ENCODE results near the gene NEK11.
"Not testable (repeated sequence)": the region's sequence is repeated elsewhere in the genome, so short reads cannot be mapped to it uniquely, and the experiment has no call there.

Gene NEK11

DNA sequence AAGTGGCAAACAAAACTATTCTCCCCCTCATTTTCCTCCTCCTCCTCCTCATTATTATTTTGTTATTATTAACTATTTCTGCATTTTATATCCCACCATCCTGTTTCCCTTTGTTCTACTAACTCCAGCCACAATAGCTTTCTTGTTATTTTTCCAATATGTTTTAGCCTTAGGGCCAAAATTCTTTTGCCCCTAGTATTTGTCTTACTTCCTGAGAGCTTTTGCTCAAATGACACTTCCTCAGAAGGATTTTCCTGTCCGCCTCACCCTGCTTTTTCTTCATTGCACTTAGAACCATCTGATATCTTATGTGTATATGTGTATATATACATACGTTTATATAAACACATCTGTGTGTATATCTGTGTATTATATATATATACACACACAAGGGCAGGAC is 322.2 kb downstream of the NEK11 start:
- H3K27ac ChIP-seq: peak overlapping the region; percentile 51
- no peak for DNase-seq (ENCODE audit: low read depth, low spot score)

DNA sequence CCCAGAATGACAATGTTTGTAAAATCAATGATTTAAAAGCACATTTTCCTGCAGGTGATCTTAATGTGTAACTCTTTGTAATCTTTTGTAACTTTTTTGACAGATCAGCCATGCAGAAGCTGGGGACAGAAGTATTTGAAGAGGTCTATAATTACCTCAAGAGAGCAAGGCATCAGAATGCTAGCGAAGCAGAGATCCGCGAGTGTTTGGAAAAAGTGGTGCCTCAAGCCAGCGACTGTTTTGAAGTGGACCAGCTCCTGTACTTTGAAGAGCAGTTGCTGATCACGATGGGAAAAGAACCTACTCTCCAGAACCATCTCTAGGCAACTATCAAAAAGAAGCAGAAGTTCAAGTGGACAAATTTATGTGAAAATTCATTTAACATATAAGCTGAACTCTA is 322.8 kb downstream of the NEK11 start:
- H3K27ac ChIP-seq: peak overlapping the region; percentile 51
- no peak for DNase-seq (ENCODE audit: low read depth, low spot score)

DNA sequence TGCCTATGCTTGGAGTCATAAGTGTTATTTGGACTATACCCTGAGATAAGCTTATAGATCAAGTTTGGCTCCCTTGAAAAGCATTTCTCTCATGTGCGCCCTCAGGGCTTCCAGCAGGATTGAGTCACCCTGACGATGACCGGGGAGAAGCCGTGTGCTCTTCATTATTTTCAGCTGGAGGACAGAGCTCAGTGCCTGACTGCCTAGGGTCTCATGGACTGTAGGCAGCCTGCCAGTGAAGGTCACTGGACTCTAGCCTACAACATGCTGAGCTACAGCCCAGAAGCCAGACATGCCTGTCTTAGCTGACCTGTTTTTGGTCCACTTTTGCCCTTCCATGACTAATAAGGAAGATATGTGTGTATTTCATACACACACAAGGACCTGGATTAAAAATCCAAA is 323.3 kb downstream of the NEK11 start:
- peak overlapping the region; percentile 51 for H3K27ac ChIP-seq

DNA sequence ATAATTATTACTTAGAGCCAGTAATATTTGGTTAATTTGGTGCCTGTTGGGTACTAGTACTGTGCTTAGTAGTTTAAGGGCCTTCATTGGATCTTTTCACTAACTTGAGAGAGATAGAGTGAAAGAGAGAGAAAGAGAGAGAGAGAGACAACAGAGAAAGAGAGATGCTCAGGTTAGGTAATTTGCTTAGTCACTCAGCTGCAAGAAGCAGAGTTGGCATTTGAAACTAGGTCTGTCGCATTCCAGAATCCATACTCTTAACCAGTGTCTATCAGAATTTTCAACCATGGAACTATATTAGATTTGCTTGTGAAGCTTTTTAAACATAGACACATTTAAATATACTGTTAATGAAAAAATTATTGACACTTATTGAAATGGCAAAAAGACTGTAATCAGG is 323.8 kb downstream of the NEK11 start:
- peak; percentile 24 for DNase-seq (ENCODE audit: low read depth, low spot score)
- peak overlapping the region; percentile 51 for H3K27ac ChIP-seq

More for the DNA sequence above, 323.3 kb downstream of the NEK11 start:
- DNase-seq (ENCODE audit: low read depth, low spot score): peak; percentile 44

GRCh38 chr3:131353016-131353877 is 326.6 kb downstream of the NEK11 start:
- no peak overlapping the region for H3K27ac ChIP-seq
- DNase-seq (ENCODE audit: low read depth, low spot score): no peak

DNA sequence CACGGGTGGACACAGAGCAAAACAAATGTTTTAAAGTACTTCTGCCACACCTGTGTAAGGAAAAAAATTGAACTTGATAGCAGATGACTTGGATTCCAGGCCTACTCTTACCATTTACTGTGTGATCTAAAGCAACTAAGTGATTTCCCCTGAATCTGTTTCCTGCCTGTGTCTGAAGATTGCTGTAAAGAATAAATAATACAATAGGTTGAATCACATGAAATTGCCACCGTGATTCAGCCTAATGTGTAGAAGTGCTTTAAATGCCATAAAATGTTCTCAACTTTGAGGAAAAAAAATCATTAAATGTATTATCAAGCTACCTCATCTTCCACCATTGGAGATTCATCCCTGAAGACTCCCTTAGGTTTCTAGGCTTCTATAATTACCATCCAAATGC is 327.3 kb downstream of the NEK11 start:
- no peak overlapping the region for H3K27ac ChIP-seq
- DNase-seq (ENCODE audit: low read depth, low spot score): no peak

DNA sequence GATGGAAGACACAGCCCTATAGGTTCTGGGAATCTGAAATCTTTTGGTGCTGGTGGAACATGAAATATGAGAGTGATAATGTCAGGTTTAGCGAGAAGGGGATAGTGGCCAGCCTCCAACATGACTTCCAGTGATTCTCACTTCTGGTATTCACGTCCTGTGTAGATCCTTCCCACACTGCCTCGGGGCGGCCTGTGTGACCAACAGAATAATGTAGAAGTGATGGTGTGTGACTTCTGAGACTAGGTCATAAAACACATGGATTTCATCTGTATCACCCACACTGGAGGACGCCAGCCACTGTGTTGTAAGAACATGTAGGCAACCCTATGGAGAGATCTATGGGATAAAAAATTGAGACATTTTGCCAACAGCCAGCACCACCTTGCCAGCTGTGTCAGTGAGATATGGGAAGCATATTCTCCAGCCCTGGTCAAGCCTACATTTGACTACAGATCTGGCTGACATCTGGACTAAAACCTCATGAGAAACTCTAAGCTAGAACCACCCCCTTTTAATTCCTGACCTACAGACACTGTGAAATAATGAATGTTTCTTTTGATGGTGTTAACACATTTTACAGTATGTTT is 329.4 kb downstream of the NEK11 start:
- H3K27ac ChIP-seq: no peak overlapping the region
- DNase-seq (ENCODE audit: low read depth, low spot score): no peak

DNA sequence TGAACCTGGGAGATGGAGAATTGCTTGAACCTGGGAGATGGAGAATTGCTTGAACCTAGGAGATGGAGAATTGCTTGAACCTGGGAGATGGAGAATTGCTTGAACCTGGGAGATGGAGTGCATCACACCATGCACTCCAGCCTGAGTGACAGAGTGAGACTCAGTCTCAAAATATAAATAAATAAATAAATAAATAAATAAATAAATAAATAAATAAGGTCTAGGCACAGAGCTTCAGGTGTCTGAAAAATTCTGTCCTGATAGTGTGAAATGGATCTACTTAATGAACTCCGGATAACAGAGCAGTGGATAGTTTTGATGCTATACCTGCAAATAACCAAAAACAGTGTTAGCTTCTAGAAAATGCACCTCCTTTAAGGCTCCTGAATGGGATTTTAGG is 330.6 kb downstream of the NEK11 start:
- no peak for DNase-seq (ENCODE audit: low read depth, low spot score)

GRCh38 chr3:131360191-131360755 is 333.6 kb downstream of the NEK11 start:
- H3K27ac ChIP-seq: no peak overlapping the region

More for the DNA sequence above, 330.6 kb downstream of the NEK11 start:
- no peak overlapping the region for H3K27ac ChIP-seq

DNA sequence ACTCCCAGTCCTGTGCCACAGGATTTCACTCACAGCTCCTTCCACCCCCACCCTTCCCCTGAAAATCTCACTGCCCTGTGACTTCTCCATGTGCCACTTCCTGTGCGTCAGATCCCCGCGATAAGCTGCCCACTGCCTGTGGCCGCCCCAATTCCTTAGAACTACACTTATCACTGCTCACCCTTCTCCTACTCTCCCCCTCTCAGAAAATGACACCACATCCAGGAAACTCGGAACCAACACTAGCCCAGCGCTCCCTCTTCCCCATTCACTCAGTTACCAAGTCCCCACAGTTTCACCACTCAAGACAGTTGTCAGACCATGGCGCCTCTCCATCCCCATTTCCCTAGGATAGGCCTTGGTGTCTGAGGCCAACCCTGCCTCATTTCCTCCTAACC is 334.4 kb downstream of the NEK11 start:
- DNase-seq (ENCODE audit: low read depth, low spot score); H3K27ac ChIP-seq: not testable (repeated sequence)

More at GRCh38 chr3:131360191-131360755, 333.6 kb downstream of the NEK11 start:
- DNase-seq (ENCODE audit: low read depth, low spot score): no peak

DNA sequence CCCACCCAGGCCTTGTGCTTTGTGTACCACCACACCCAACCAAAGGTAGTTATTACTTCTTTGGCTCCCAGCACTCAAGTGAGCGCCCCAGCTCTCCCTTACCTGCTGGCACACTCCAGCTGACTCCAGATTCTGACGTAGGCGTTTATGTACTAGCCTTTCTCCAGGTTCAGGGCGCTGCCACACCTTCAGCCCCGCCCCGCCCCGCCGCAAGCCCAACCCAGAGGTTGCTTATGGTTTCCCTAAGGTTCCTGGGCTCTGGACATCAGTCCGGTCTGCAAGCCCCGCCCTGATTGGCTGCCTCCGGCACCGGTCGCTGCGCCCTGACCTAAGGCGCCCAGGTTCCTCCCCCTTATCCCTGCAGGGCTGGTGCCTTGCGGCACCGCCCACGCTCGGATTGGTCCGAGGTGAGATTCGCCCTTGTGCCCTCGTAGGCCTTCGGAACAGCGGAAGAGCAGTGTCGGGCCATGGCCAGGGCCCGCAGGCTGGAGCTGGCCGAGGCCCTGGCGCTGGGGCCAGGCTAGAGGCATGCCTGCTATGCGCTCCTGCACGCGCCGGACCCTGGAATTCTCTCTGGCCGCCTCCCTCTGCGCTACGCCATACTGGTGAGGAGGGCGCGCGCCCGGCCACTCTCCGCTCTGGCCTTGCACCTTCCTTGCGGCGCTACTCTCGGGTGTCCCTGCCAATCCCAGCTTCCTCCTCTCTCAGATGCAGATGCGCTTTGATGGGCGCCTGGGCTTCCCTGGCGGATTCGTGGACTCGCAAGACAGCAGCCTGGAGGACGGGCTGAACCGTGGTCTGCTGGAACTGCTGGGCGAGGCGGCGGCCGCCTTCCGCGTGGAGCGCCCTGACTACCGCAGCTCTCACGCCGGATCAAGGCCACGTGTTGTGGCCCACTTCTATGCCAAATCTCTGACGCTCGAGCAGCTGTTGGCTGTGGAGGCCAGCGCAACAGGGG is 335.1 kb downstream of the NEK11 start:
- DNase-seq (ENCODE audit: low read depth, low spot score): peak; percentile 44

DNA sequence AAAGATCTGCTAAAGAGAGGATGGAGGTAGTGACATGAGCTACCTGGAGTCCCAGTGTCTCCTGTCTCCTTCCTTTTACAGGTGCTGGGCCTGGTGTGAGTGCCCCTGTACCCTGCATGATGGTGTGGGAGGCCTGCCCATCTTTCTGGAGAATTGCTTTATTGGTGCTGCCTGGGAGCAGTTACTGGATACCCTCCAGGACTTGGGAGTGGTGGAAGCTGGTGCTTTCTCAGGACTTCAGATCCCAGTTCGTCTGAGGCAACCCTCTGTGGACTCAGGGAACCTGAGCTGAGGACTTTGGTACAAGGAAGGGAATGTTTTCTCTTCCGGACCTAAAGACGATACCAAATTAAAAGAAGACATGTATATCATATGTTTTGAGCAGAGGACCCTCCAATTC is 336.6 kb downstream of the NEK11 start:
- no peak for DNase-seq (ENCODE audit: low read depth, low spot score)
- H3K27ac ChIP-seq: no peak overlapping the region

More for the DNA sequence above, 335.1 kb downstream of the NEK11 start:
- peak overlapping the region; percentile 27 for H3K27ac ChIP-seq

- no peak overlapping the region for H3K27ac ChIP-seq
These were observed 344.4 kb downstream of the NEK11 start for GRCh38 chr3:131370935-131371687.

GRCh38 chr3:131371688-131372066 is 345.0 kb downstream of the NEK11 start:
- no peak overlapping the region for H3K27ac ChIP-seq
- no peak for DNase-seq (ENCODE audit: low read depth, low spot score)

More at GRCh38 chr3:131370935-131371687, 344.4 kb downstream of the NEK11 start:
- no peak for DNase-seq (ENCODE audit: low read depth, low spot score)

DNA sequence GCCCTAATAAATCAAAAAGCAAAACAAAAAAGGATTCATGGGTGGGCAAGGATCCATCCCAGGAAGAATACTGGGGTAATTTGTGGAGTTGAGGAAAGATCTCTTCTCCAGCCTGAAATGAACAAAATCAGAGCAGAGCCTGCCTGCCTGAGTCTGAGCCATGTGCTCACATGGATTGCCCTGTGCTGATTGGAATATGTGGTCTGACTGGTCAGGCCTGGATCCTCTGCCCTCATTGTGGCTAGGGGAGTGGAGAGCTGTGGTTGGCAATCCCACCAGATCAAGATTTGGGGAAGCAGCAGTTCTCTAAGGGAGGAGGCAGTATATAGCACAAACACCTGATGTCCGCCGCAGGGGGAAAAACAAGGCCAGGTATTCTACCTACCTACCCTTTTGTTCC is 348.1 kb downstream of the NEK11 start:
- H3K27ac ChIP-seq: no peak overlapping the region
- no peak for DNase-seq (ENCODE audit: low read depth, low spot score)

DNA sequence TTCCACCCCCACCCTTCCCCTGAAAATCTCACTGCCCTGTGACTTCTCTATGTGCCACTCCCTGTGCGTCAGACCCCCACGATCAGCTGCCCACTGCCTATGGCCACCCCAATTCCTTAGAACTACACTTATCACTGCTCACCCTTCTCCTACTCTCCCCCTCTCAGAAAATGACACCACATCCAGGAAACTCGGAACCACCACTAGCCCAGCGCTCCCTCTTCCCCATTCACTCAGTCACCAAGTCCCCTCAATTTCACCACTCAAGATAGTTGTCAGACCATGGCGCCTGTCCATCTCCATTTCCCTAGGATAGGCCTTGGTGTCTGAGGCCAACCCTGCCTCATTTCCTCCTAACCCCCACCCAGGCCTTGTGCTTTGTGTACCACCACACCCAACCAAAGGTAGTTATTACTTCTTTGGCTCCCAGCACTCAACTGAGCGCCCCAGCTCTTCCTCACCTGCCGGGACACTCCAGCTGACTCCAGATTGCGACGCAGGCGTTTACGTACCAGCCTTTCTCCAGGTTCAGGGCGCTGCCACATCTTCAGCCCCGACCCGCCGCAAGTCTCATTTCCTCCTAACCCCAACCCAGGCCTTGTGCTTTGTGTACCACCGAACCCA is 354.3 kb downstream of the NEK11 start:
- peak overlapping the region; percentile 50 for H3K27ac ChIP-seq
- DNase-seq (ENCODE audit: low read depth, low spot score): not testable (repeated sequence)

DNA sequence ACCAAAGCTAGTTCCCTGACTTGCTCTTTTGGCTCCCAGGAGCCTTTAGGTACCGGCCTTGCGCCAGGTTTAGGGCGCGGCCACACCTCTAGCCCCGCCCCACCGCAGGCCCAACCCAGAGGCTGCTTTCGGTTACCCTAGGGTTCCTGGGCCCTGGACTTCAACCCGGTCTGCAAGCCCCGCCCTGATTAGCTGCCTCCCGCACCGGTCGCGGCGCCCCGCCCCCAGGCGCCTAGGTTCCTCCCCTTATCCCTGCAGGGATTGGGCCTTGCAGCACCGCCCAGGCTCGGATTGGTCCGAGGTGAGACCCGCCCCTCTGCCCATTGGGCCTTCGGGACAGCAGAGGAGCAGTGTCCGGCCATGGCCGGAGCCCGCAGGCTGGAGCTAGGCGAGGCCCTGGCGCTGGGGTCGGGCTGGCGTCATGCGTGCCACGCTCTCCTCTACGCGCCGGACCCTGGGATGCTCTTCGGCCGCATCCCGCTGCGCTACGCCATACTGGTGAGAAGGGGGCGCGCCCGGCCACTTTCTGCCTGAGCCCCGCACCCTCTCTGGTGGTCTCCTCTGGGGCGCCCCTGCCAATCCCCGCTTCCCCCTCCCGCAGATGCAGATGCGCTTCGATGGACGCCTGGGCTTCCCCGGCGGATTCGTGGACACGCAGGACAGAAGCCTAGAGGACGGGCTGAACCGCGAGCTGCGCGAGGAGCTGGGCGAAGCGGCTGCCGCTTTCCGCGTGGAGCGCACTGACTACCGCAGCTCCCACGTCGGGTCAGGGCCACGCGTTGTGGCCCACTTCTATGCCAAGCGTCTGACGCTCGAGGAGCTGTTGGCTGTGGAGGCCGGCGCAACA is 355.0 kb downstream of the NEK11 start, which contains the start of gene NUDT16:
NUDT16 (plus strand) TSS at position 330 of the 847 bp plus-strand sequence; CDS start at position 361, 31 bp downstream.
- peak; percentile 89 for DNase-seq (ENCODE audit: low read depth, low spot score)

More for the DNA sequence above, 355.0 kb downstream of the NEK11 start, which contains the start of gene NUDT16:
- peak within 1 kb of the TSS; percentile 50 for H3K27ac ChIP-seq
